ENCODE results near the gene ZNF202. TPM values are rescaled to one million over a fixed set of nuclear protein-coding genes. Genes with fewer than 3 reads are reported as not detected.
"Not testable (repeated sequence)": the region's sequence is repeated elsewhere in the genome, so short reads cannot be mapped to it uniquely, and the experiment has no call there.

The ZNF202 gene
- total RNA-seq, 2 donors from 2014 or later = 5.7 to 15.2 TPM

GRCh38 chr11:123718469-123718868 is 23.0 kb downstream of the ZNF202 start:
- H3K9me3 ChIP-seq = no peaks in the 10 kb centered on the region
- no peaks in the 10 kb centered on the region for H3K4me1 ChIP-seq (replicated peaks)
- DNase-seq (ENCODE audit: low spot score) = no peak
- no peaks in the 10 kb centered on the region for H3K36me3 ChIP-seq
- WGBS = 81% methylated on average over 4 of the region's 4 CpGs
- TF ChIP-seq CTCF (IDR thresholded peaks at IDR 0.05) = no peak
- no peak for TF ChIP-seq POLR2A (IDR thresholded peaks at IDR 0.05)
- no peak for TF ChIP-seq POLR2AphosphoS5 (IDR thresholded peaks at IDR 0.05)
- intact Hi-C loops (cut with DNase I) = no loop called here
- no peak overlapping the region for H3K27ac ChIP-seq
- no peak overlapping the region for H3K4me3 ChIP-seq
- no peaks in the 10 kb centered on the region for H3K27me3 ChIP-seq (replicated peaks; ENCODE audit: insufficient read depth)

- no peak for DNase-seq (ENCODE audit: low spot score)
- Histone ChIP-seq H3K4me3 (no peak overlapping the region), H3K9me3 (no peaks in the 10 kb centered on the region), H3K27me3 (replicated peaks; ENCODE audit: insufficient read depth) (no peaks in the 10 kb centered on the region), H3K27ac (no peak overlapping the region), H3K36me3 (no peaks in the 10 kb centered on the region), H3K4me1 (replicated peaks) (no peaks in the 10 kb centered on the region)
- 93% methylated on average over 2 of the region's 2 CpGs for WGBS
- TF ChIP-seq POLR2AphosphoS5 (IDR thresholded peaks at IDR 0.05) (no peak), POLR2A (IDR thresholded peaks at IDR 0.05) (no peak), CTCF (IDR thresholded peaks at IDR 0.05) (no peak)
- intact Hi-C loops (cut with DNase I) = no loop called here
Measured at GRCh38 chr11:123718063-123718462, 23.4 kb downstream of the ZNF202 start.

GRCh38 chr11:123712627-123713026 is 28.8 kb downstream of the ZNF202 start:
- 79% methylated on average over 3 of the region's 3 CpGs for WGBS
- DNase-seq (ENCODE audit: low spot score); intact Hi-C loops (cut with DNase I); H3K27ac ChIP-seq; H3K4me3 ChIP-seq; H3K27me3 ChIP-seq (replicated peaks; ENCODE audit: insufficient read depth); H3K4me1 ChIP-seq (replicated peaks); H3K9me3 ChIP-seq; H3K36me3 ChIP-seq: not testable (repeated sequence)

- no peak for TF ChIP-seq POLR2A (IDR thresholded peaks at IDR 0.05)
- TF ChIP-seq CTCF (IDR thresholded peaks at IDR 0.05) = peak in 3 of 4 experiments; percentile 65 to 72 (median 69)
- no peak for TF ChIP-seq POLR2AphosphoS5 (IDR thresholded peaks at IDR 0.05)
- Histone ChIP-seq H3K27me3 (replicated peaks; ENCODE audit: insufficient read depth) (no peaks in the 10 kb centered on the region), H3K27ac (no peak overlapping the region), H3K36me3 (no peaks in the 10 kb centered on the region), H3K4me3 (no peak overlapping the region), H3K9me3 (no peaks in the 10 kb centered on the region), H3K4me1 (replicated peaks) (no peaks in the 10 kb centered on the region)
- 3% methylated on average over 8 of the region's 8 CpGs for WGBS
- peak; percentile 33 for DNase-seq (ENCODE audit: low spot score)
- intact Hi-C loops (cut with DNase I) = loop anchor here (5.0 kb wide), 1 partner anchor 125 kb away; no protein-coding TSS in a partner anchor
Measured at GRCh38 chr11:123707606-123708205, 33.8 kb downstream of the ZNF202 start.

- no peak overlapping the region for H3K4me3 ChIP-seq
- H3K27me3 ChIP-seq (replicated peaks; ENCODE audit: insufficient read depth) = no peaks in the 10 kb centered on the region
- 95% methylated on average over 3 of the region's 3 CpGs for WGBS
- no peak overlapping the region for H3K27ac ChIP-seq
- no peaks in the 10 kb centered on the region for H3K9me3 ChIP-seq
- intact Hi-C loops (cut with DNase I) = loop anchor here (5.0 kb wide), 1 partner anchor 125 kb away; no protein-coding TSS in a partner anchor
- H3K36me3 ChIP-seq = no peaks in the 10 kb centered on the region
- no peak for DNase-seq (ENCODE audit: low spot score)
- no peaks in the 10 kb centered on the region for H3K4me1 ChIP-seq (replicated peaks)
- no peak for TF ChIP-seq POLR2AphosphoS5 (IDR thresholded peaks at IDR 0.05)
- no peak for TF ChIP-seq POLR2A (IDR thresholded peaks at IDR 0.05)
- TF ChIP-seq CTCF (IDR thresholded peaks at IDR 0.05) = no peak
Measured at GRCh38 chr11:123707206-123707605, 34.3 kb downstream of the ZNF202 start.

All from prostate gland (tissue), 2 donors.